Heart right ventricle (tissue), 16 donors: Measurements from ENCODE around the gene TPSD1. TPM values are rescaled to one million over a fixed set of nuclear protein-coding genes. Genes with fewer than 3 reads are reported as not detected.
A peak's percentile ranks its signal among the peaks of the same experiment; 100 is the strongest.

Source experiments
- ATAC-seq, 8 donors: fragments of 200-7000 bp; cut with Tn5 transposase; one replicate each; pipeline ENCODE4 v1.9.1; 2020; ENCODE audit warnings: mild to moderate bottlenecking in 8 of 8, moderate library complexity in 8 of 8, moderate number of reproducible peaks in 1 of 8
- DNase-seq, 2 donors: peaks; one replicate each; pipeline ENCODE4 v3.0.0-alpha.2; 2020
- H3K27ac ChIP-seq, 10 donors: fragments of 200-600 bp; sonication (generic) in 2 of 10; one replicate each; pipeline versions ENCODE4 v1.5.0 to v1.8.0; 2020 to 2022; ENCODE audit warnings: mild to moderate bottlenecking in 3 of 10
- H3K27me3 ChIP-seq, 7 donors: fragments of 200-600 bp; one replicate each; pipeline ENCODE4 v1.8.0; 2021 to 2022; ENCODE audit warnings: mild to moderate bottlenecking in 2 of 7
- H3K36me3 ChIP-seq, 9 donors: fragments of 200-600 bp; sonication (generic) in 1 of 9; one replicate each; pipeline versions ENCODE4 v1.5.0 to v1.8.0; 2020 to 2022; ENCODE audit warnings: mild to moderate bottlenecking in 2 of 9
- H3K4me1 ChIP-seq, 9 donors: fragments of 200-600 bp; sonication (generic) in 1 of 9; one replicate each; pipeline versions ENCODE4 v1.5.0 to v1.8.0; 2020 to 2022; ENCODE audit warnings: mild to moderate bottlenecking in 4 of 9
- H3K4me3 ChIP-seq, 10 donors: fragments of 200-600 bp; sonication (generic) in 2 of 10; one replicate each; pipeline versions ENCODE4 v1.5.0 to v1.8.0; 2020 to 2022; ENCODE audit warnings: mild to moderate bottlenecking in 7 of 10, moderate library complexity in 2 of 10
- H3K9me3 ChIP-seq, 11 donors: fragments of 200-600 bp in 10 of 11; sonication (generic) in 2 of 11; one replicate each; pipeline versions ENCODE4 v1.5.0 to v1.8.0; 2013 to 2022; ENCODE audit warnings: mild to moderate bottlenecking in 2 of 11, control low read depth in 1 of 11, moderate library complexity in 1 of 11
- CTCF ChIP-seq, 9 donors: fragments of 200-600 bp; sonication (generic) in 2 of 9; IDR thresholded peaks; one replicate each; pipeline versions ENCODE4 v1.5.0 to v1.8.0; 2021 to 2022; ENCODE audit warnings: antibody characterized with exemption in 9 of 9, mild to moderate bottlenecking in 5 of 9, moderate library complexity in 1 of 9
- WGBS, 2 donors: extraction: QIAGEN DNeasy Blood & Tissue Kit; methylation state at CpG; one replicate each; pipeline ENCODE4 v1.1.7; 2013; ENCODE audit warnings: inconsistent platforms in 1 of 2; 5-methylcytosine and 5-hydroxymethylcytosine counted together
- intact Hi-C, 10 donors: fragments of 100-400 bp; cut with DNase I; formaldehyde crosslinking; loops; one replicate each; pipeline versions ENCODE4 v1.11.1 to v1.14.2; 2022
- polyA plus RNA-seq, 2 donors: library from polyadenylated mRNA; stranded (reverse); fragments of 200-250 nt; gene quantifications; one replicate each; pipeline ENCODE4 v1.2.3, GENCODE V29; 2013
- total RNA-seq, 10 donors: library from RNA; stranded (reverse); fragmentation: NEBNext Ultra II Directional in 3 of 10; extraction: Animal tissue kit (Norgen Biotek cat#: 25700) in 3 of 10; gene quantifications; one replicate each; pipeline versions ENCODE4 v1.2.1 to v1.2.4, GENCODE V29; 2021 to 2023
- donor health status: Arrhythmogenic right ventricular cardiomyopathy.
- donor health status: ischemic (EF 13 %, LVEDD 7.1; RV severe dilation, severe dysfunction).
- donor health status: healthy with polysubstance abuse.
- donor health status: DM: no; HTN: yes; CAD: no.
- donor health status: DM: no; HTN: no; CAD: no.
- donor health status: ischemic (EF 25% LVEDD 6.9; RV normal size, moderate dysfunction).
- donor health status: ischemic (EF 25% LVEDD 5.7; RV mildly dilated, moderate dysfunction).
- donor health status: healthy.
- donor health status: DM: yes; HTN: yes; CAD: no.
- donor health status: Ischemic cardiomyopathy.
- donor health status: ischemic (EF 35%, LVEDD 5.7; RV mildly dilated, moderate dysfunction).
- donor health status: nonischemic (EF 11% LVEDD 7.7; RV severe dilation, severe dysfunction).
- donor health status: DM: yes; HTN: yes; CAD: no.
- donor health status: PGD.
- donor health status: ischemic (EF 29% LVEDD 5.4; RV normal size, mild dysfunction).
- donor health status: nonischemic (EF 23%, LVEDD 6.1; RV moderate dilation, normal function).

The TPSD1 gene
- total and polyA plus RNA-seq, 12 donors = 0.12 to 0.51 (median 0.33) TPM; not detected in 7

GRCh38 chr16:1286513-1287094, 30.7 kb downstream of the TPSD1 start:
- no peaks in the 10 kb centered on the region for H3K36me3 ChIP-seq
- no peak for TF ChIP-seq CTCF (IDR thresholded peaks at IDR 0.05)
- H3K27ac ChIP-seq = no peak overlapping the region
- 75 to 79% methylated on average over 25 of the region's 25 CpGs for WGBS, 2 donors
- H3K27me3 ChIP-seq = peaks cover 5 to 78% (median 72%) of the 10 kb centered on the region in 7 donors
- no peaks in the 10 kb centered on the region for H3K9me3 ChIP-seq
- H3K4me1 ChIP-seq = peaks cover 0 to 15% (median 0%) of the 10 kb centered on the region in 9 donors
- H3K4me3 ChIP-seq = no peak overlapping the region
- intact Hi-C loops = no loop called here
- no peak for ATAC-seq
- DNase-seq = no peak

- H3K9me3 ChIP-seq = no peaks in the 10 kb centered on the region
- peaks cover 0 to 15% (median 0%) of the 10 kb centered on the region in 9 donors for H3K4me1 ChIP-seq
- no peak overlapping the region for H3K27ac ChIP-seq
- WGBS, 2 donors = 44 to 47% methylated on average over 40 of the region's 40 CpGs
- peaks cover 5 to 90% (median 74%) of the 10 kb centered on the region in 7 donors for H3K27me3 ChIP-seq
- DNase-seq = no peak
- H3K36me3 ChIP-seq = no peaks in the 10 kb centered on the region
- intact Hi-C loops = no loop called here
- TF ChIP-seq CTCF (IDR thresholded peaks at IDR 0.05) = no peak
- peak in 5 of 8 donors; percentile 25 to 66 (median 44) for ATAC-seq
- no peak overlapping the region for H3K4me3 ChIP-seq
Observed at GRCh38 chr16:1287982-1288670, 32.3 kb downstream of the TPSD1 start.

GRCh38 chr16:1288813-1289476, 33.1 kb downstream of the TPSD1 start:
- no peaks in the 10 kb centered on the region for H3K9me3 ChIP-seq
- ATAC-seq (peak in 2 of 8 donors; percentile 23 to 25), DNase-seq (no peak)
- no peak overlapping the region for H3K27ac ChIP-seq
- H3K27me3 ChIP-seq = peaks cover 5 to 88% (median 78%) of the 10 kb centered on the region in 7 donors
- intact Hi-C loops = no loop called here
- H3K36me3 ChIP-seq = no peaks in the 10 kb centered on the region
- WGBS, 2 donors = 32 to 35% methylated on average over 18 to 20 of the region's 20 CpGs
- no peak for TF ChIP-seq CTCF (IDR thresholded peaks at IDR 0.05)
- peaks cover 0 to 15% (median 0%) of the 10 kb centered on the region in 9 donors for H3K4me1 ChIP-seq
- no peak overlapping the region for H3K4me3 ChIP-seq

- Histone ChIP-seq H3K36me3 (no peaks in the 10 kb centered on the region), H3K27me3 (peaks cover 5 to 88% (median 76%) of the 10 kb centered on the region in 7 donors), H3K4me1 (peaks cover 0 to 15% (median 0%) of the 10 kb centered on the region in 9 donors), H3K27ac (no peak overlapping the region), H3K4me3 (no peak overlapping the region), H3K9me3 (no peaks in the 10 kb centered on the region)
- TF ChIP-seq CTCF (IDR thresholded peaks at IDR 0.05) = no peak
- DNase-seq (no peak), ATAC-seq (no peak)
- WGBS, 2 donors = 1 to 5% methylated on average over 16 to 17 of the region's 17 CpGs
- intact Hi-C loops = no loop called here
Observed at GRCh38 chr16:1289477-1289866, 33.6 kb downstream of the TPSD1 start.
